GM10248 (cell line): ENCODE measurements around the gene GJC2.

Experiments
- CTCF ChIA-PET: fragments of 300-600 bp; sonication (Branson Sonifier 250); formaldehyde crosslinking; extraction: SDS; loops from one replicate; lab custom pipeline; 2021; ENCODE audit warnings: antibody characterized with exemption; lab: Yijun Ruan, JAX
- POLR2A ChIA-PET: fragments of 350-650 bp; sonication (Branson Sonifier 250); formaldehyde crosslinking; extraction: SDS; loops from one replicate; lab custom pipeline; 2020; ENCODE audit warnings: antibody characterized with exemption; lab: Yijun Ruan, JAX
- DNase-seq: peaks from one replicate; pipeline ENCODE4 v3.0.0; 2012; ENCODE audit errors: extremely low spot score
- TF ChIP-seq, protein P1 (sequence below): IDR thresholded peaks from 2 replicates; pipeline ENCODE4 v1.5.1; 2012; ENCODE audit warnings: mild to moderate bottlenecking, low read depth; ENCODE audit errors: extremely low read depth, missing control alignments, control extremely low read depth

GJC2 gene

GRCh38 chr1:228162286-228163006 is 12.7 kb downstream of the GJC2 start:
- no peak for DNase-seq
- TF ChIP-seq, protein P1, sequence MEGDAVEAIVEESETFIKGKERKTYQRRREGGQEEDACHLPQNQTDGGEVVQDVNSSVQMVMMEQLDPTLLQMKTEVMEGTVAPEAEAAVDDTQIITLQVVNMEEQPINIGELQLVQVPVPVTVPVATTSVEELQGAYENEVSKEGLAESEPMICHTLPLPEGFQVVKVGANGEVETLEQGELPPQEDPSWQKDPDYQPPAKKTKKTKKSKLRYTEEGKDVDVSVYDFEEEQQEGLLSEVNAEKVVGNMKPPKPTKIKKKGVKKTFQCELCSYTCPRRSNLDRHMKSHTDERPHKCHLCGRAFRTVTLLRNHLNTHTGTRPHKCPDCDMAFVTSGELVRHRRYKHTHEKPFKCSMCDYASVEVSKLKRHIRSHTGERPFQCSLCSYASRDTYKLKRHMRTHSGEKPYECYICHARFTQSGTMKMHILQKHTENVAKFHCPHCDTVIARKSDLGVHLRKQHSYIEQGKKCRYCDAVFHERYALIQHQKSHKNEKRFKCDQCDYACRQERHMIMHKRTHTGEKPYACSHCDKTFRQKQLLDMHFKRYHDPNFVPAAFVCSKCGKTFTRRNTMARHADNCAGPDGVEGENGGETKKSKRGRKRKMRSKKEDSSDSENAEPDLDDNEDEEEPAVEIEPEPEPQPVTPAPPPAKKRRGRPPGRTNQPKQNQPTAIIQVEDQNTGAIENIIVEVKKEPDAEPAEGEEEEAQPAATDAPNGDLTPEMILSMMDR: no peak
- CTCF ChIA-PET: interaction anchor here (1.3 kb wide), 1 partner anchor 13 kb away, joined by 3 read pairs; the partner anchor contains the start of gene GJC2
- POLR2A ChIA-PET: no interaction called here

DNA sequence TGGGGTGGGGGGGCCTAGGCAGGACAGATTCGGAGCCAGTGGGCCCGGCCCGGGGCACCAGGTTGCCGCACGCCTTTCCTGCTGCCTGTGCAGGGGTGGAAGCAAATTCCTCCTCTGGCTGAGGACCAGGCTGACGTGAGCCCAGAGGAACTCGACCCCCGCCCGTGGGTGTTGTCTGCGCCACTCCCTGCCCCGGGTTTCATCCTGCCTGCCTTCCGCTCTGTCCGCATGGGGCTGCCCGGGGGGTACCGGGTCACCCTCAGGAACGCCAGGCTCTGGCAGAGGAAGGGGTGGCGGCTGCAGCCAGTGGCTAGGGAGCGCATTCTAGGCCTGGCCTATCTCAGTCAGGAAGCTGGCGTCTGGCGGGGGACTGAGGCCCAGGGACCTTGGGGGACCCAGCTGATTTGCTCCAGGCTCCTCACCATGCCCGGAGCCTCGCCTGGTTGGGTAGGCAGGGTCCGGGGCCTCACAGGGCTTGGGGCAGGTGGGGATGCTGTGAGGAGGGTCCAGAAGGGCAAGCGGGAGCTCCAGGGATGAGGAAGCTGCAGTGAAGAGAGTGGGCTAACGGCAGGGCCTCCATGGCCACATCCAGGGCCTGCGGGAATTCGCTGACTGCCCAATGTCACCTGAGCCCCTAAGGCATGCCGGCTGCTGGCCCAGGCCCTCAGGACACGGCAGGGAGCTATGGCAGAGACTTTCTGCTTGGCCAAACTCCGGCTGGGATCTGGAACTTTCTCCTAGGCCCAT is 13.4 kb downstream of the GJC2 start:
- ChIA-PET CTCF (interaction anchor here (3.2 to 6.1 kb wide), 3 partner anchors 9 to 33 kb away, joined by 13 to 54 read pairs (median 41); no protein-coding TSS in a partner anchor), POLR2A (no interaction called here)
- no peak for DNase-seq
- TF ChIP-seq, protein P1: no peak

DNA sequence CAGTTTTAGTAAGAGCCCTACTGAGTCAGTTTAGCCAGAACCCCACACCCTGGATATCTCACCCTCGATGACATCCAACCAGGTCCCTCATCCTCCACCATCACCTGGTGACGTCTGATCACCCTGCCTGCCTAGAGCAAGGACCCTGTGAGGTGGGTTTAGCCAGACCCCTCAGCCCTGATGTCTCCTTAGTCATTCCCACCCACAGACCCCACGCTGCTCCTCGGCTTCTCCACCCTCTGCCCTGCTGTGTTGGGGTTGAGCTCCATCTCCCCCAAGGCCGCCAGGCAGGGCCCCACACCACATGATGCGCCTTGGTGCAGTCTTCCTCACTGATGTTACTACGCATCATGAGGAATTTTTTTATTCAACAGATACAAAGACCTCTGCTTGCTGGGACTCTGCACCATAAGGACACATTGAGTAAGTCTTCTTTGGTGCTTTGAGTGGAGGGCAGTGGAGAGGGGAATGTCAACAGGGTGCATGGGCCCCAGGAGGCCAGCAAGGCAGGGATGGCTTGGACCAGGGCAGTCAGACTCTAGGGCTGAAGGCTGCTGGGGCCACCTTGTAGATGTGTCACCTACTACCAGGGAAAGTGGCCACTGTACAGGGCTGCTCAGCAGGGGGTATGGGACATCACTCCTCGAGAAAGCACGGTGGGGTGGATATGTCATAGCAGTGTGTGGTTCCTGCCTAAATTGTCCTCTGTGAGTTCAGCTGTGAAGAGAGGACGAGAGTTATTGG is 14.2 kb downstream of the GJC2 start:
- CTCF ChIA-PET: interaction anchor here (1.1 to 6.1 kb wide), 7 partner anchors 10 to 54 kb away, joined by 3 to 54 read pairs (median 13); partner anchors contain the start of genes GUK1 and MRPL55
- DNase-seq: no peak
- POLR2A ChIA-PET: no interaction called here
- TF ChIP-seq, protein P1: no peak

- CTCF ChIA-PET: interaction anchor here (0.6 to 6.1 kb wide), 25 partner anchors 8 to 351 kb away, joined by 3 to 54 read pairs (median 5); partner anchors contain the start of genes GJC2, GUK1 and MRPL55
- TF ChIP-seq, protein P1: no peak
- POLR2A ChIA-PET: interaction anchor here (1.5 kb wide), 1 partner anchor 12 kb away, joined by 8 read pairs; no protein-coding TSS in a partner anchor
- DNase-seq: no peak
These were observed 15.0 kb downstream of the GJC2 start for GRCh38 chr1:228164561-228165371.

DNA sequence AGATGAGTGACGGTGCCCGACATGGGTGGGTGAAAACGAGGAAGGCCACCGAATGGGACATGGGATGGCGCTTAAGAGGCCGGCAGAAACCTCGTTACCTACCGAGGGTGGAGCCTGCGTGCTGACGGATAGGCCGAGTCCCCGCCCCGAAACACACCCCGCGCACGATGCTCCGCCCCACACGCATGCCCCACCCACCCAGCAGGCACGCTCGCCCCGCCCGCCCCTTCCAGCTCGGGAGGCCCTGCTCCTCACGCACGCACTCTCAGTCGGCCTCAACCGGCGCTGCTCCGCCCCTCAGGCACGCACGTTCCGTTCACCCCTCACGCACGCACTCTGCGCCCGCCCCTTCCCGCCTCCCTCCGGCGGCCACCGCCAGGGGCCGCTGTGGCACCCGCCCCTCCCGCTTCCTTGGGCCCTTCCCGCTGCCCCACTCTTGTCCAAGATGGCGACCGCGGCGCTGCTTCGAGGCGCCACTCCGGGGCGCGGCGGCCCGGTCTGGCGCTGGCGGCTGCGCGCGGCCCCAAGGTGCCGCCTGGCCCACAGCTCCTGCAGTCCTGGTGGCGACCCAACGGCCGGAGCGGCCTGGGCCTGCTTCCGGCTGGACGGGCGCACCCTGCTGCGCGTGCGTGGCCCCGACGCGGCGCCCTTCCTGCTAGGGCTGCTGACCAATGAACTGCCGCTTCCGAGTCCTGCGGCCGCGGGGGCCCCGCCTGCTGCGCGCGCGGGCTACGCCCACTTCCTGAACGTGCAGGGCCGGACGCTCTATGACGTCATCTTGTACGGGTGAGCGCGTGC is 15.8 kb downstream of the GJC2 start, which contains the start of gene IBA57:
IBA57 (plus strand) TSS at position 433 of the 798 bp plus-strand sequence; CDS start at position 446, 13 bp downstream.
- peak; percentile 99 for DNase-seq
- TF ChIP-seq, protein P1: peak; percentile 92
- POLR2A ChIA-PET: interaction anchor here (0.6 to 1.5 kb wide), 5 partner anchors 13 to 324 kb away, joined by 3 to 8 read pairs (median 7); no protein-coding TSS in a partner anchor
- CTCF ChIA-PET: interaction anchor here (0.6 to 6.1 kb wide), 39 partner anchors 9 to 350 kb away, joined by 3 to 54 read pairs (median 5); partner anchors contain the start of genes GJC2, GUK1 and MRPL55
